Adrenal gland (tissue), 12 donors: ENCODE results near the gene ATF6. TPM values are rescaled to one million over a fixed set of nuclear protein-coding genes. Genes with fewer than 3 reads are reported as not detected.

Experiments used
- DNase-seq, 7 donors: peaks; one replicate each; pipeline ENCODE4 v3.0.0-alpha.2; 2019 to 2020
- H3K27ac ChIP-seq, 5 donors: fragments of 200-600 bp; sonication (generic) in 4 of 5; 1 replicate in 3 of 5; 2 replicates in 2 of 5; pipeline versions ENCODE4 v1.5.1 to v1.8.0; 2016 to 2020; ENCODE audit warnings: mild to moderate bottlenecking in 1 of 5
- H3K27me3 ChIP-seq: fragments of 200-600 bp; 2 replicates; pipeline ENCODE4 v1.8.0; 2021
- H3K36me3 ChIP-seq, 2 donors: fragments of 200-600 bp; replicated peaks in 1 of 2; 1 replicate in 1 of 2; 2 replicates in 1 of 2; pipeline versions ENCODE4 v1.5.1 to v1.8.0; 2018 to 2022
- H3K4me1 ChIP-seq, 2 donors: fragments of 200-600 bp; replicated peaks in 1 of 2; 1 replicate in 1 of 2; 2 replicates in 1 of 2; pipeline versions ENCODE4 v1.5.1 to v1.8.0; 2018 to 2021
- H3K4me3 ChIP-seq, 4 donors: fragments of 200-600 bp; sonication (generic) in 3 of 4; one replicate each; pipeline ENCODE4 v1.5.1; 2016 to 2018
- H3K9me3 ChIP-seq, 3 donors: fragments of 200-600 bp; sonication (generic) in 1 of 3; replicated peaks in 1 of 3; 1 replicate in 2 of 3; 2 replicates in 1 of 3; pipeline versions ENCODE4 v1.5.1 to v1.8.0; 2016 to 2021
- CTCF ChIP-seq, 6 experiments: fragments of 450-650 bp in 4 of 6; fragments of 200-600 bp in 2 of 6; sonication (generic) in 1 of 6; IDR thresholded peaks; 1 replicate in 5 of 6; 2 replicates in 1 of 6; pipeline versions ENCODE4 v1.5.1 to v1.8.0; 2016 to 2021; ENCODE audit warnings: antibody characterized with exemption in 6 of 6, mild to moderate bottlenecking in 2 of 6, moderate library complexity in 1 of 6
- POLR2A ChIP-seq, 2 donors: fragments of 450-650 bp; IDR thresholded peaks; one replicate each; pipeline ENCODE4 v1.6.1; 2017; ENCODE audit warnings: antibody characterized with exemption in 2 of 2, mild to moderate bottlenecking in 2 of 2, moderate library complexity in 1 of 2
- WGBS, 4 donors: extraction: QIAGEN DNeasy Blood & Tissue Kit in 2 of 4; methylation state at CpG; one replicate each; pipeline versions ENCODE4 v1.1.5 to v1.1.7; 2013 to 2017; 5-methylcytosine and 5-hydroxymethylcytosine counted together
- intact Hi-C, 2 donors: fragments of 100-400 bp; cut with DNase I; formaldehyde crosslinking; loops; one replicate each; pipeline versions ENCODE4 v1.14.1 to v1.15.0; 2022 to 2023
- polyA plus RNA-seq, 3 donors: library from polyadenylated mRNA; stranded (reverse); fragments of 200-250 nt in 2 of 3; fragments of 350-450 nt in 1 of 3; fragmentation: Illumina TruSeq in 1 of 3; extraction: RNeasy Lipid Tissue Mini Kit (QIAGEN cat#74804) in 1 of 3; gene quantifications; one replicate each; pipeline ENCODE4 v1.2.3, GENCODE V29; 2013 to 2014
- total RNA-seq, 9 donors: library from RNA; depleted of rRNA in 4 of 9; stranded (reverse); fragments of >200 nt in 4 of 9; fragments of 120-200 nt in 1 of 9; fragmentation: NEBNext Ultra II Directional in 1 of 9; extraction: Animal tissue kit (Norgen Biotek cat#: 25700) in 1 of 9; gene quantifications; one replicate each; pipeline versions ENCODE4 v1.1.0 to v1.2.4, GENCODE V29; 2013 to 2023
- donor health status: healthy with polysubstance abuse.
- donor health status: Bipolar disorder and iron deficiency.
- donor health status: DM: yes; HTN: yes; CAD: no.
- donor health status: DM: no; HTN: no; CAD: no.
- donor health status: DM: no; HTN: no; CAD: no.
- donor health status: DM: yes; HTN: yes; CAD: no.

Gene ATF6
- total and polyA plus RNA-seq, 12 donors = 3.5 to 34.2 (median 28.0) TPM

- no peak for TF ChIP-seq POLR2A (IDR thresholded peaks at IDR 0.05)
- TF ChIP-seq CTCF (IDR thresholded peaks at IDR 0.05) = no peak
- H3K27me3 ChIP-seq = no peaks in the 10 kb centered on the region
- no peak for DNase-seq
- no peaks in the 10 kb centered on the region for H3K9me3 ChIP-seq
- WGBS, 4 donors = 93 to 100% (median 99%) methylated on average over 1 of the region's 1 CpG
- intact Hi-C loops = no loop called here
- H3K36me3 ChIP-seq = no peaks in the 10 kb centered on the region
- no peak overlapping the region for H3K27ac ChIP-seq
- H3K4me3 ChIP-seq = no peak overlapping the region
- H3K4me1 ChIP-seq = peaks cover 14 to 19% of the 10 kb centered on the region in 2 donors
Observed at GRCh38 chr1:161840363-161840762, 74.2 kb downstream of the ATF6 start.

GRCh38 chr1:161843156-161843555 lies 77.0 kb downstream of the ATF6 start:
- Histone ChIP-seq H3K27ac (peak overlapping the region in 4 of 5 donors; percentile 26 to 72 (median 58)), H3K4me3 (no peak overlapping the region), H3K36me3 (no peaks in the 10 kb centered on the region), H3K4me1 (peaks cover 14 to 19% of the 10 kb centered on the region in 2 donors), H3K27me3 (no peaks in the 10 kb centered on the region), H3K9me3 (no peaks in the 10 kb centered on the region)
- intact Hi-C loops = no loop called here
- TF ChIP-seq CTCF (IDR thresholded peaks at IDR 0.05) (no peak), POLR2A (IDR thresholded peaks at IDR 0.05) (no peak)
- peak in 4 of 7 donors; percentile 17 to 50 (median 42) for DNase-seq
- WGBS, 4 donors = 23 to 45% (median 33%) methylated on average over 1 of the region's 1 CpG

GRCh38 chr1:161844696-161845095 lies 78.6 kb downstream of the ATF6 start:
- H3K4me3 ChIP-seq = no peak overlapping the region
- no peaks in the 10 kb centered on the region for H3K9me3 ChIP-seq
- H3K27ac ChIP-seq = peak overlapping the region in 1 of 5 donors; percentile 67
- DNase-seq = no peak
- no peaks in the 10 kb centered on the region for H3K36me3 ChIP-seq
- intact Hi-C loops = no loop called here
- H3K4me1 ChIP-seq = peaks cover 11 to 25% of the 10 kb centered on the region in 2 donors
- TF ChIP-seq CTCF (IDR thresholded peaks at IDR 0.05) (no peak), POLR2A (IDR thresholded peaks at IDR 0.05) (no peak)
- H3K27me3 ChIP-seq = no peaks in the 10 kb centered on the region

GRCh38 chr1:161848676-161849075 lies 82.6 kb downstream of the ATF6 start:
- no peak for TF ChIP-seq CTCF (IDR thresholded peaks at IDR 0.05)
- whole genome bisulfite sequencing, 4 donors = 30 to 46% (median 34%) methylated on average over 1 of the region's 1 CpG

More at GRCh38 chr1:161848676-161849075, 82.6 kb downstream of the ATF6 start:
- intact Hi-C loops = no loop called here
- DNase-seq = no peak
- Histone ChIP-seq H3K27ac (peak overlapping the region in 1 of 5 donors; percentile 46), H3K27me3 (no peaks in the 10 kb centered on the region), H3K36me3 (peaks cover 0 to 8% of the 10 kb centered on the region in 2 donors), H3K9me3 (no peaks in the 10 kb centered on the region), H3K4me3 (no peak overlapping the region), H3K4me1 (peaks cover 11 to 19% of the 10 kb centered on the region in 2 donors)
